Lower leg skin (tissue), 3 donors: Measurements from ENCODE around the gene MED31.

Experiments used
- POLR2A ChIP-seq, 2 donors: fragments of 450-650 bp; IDR thresholded peaks; one replicate each; pipeline ENCODE4 v1.6.1; 2016 to 2017; ENCODE audit warnings: antibody characterized with exemption in 2 of 2, mild to moderate bottlenecking in 1 of 2, moderate library complexity in 1 of 2
- TF ChIP-seq, protein P1 (sequence below), 3 donors: fragments of 450-650 bp; IDR thresholded peaks; one replicate each; pipeline ENCODE4 v1.5.1; 2016; ENCODE audit warnings: antibody characterized with exemption in 3 of 3, mild to moderate bottlenecking in 3 of 3, moderate library complexity in 2 of 3

DNA sequence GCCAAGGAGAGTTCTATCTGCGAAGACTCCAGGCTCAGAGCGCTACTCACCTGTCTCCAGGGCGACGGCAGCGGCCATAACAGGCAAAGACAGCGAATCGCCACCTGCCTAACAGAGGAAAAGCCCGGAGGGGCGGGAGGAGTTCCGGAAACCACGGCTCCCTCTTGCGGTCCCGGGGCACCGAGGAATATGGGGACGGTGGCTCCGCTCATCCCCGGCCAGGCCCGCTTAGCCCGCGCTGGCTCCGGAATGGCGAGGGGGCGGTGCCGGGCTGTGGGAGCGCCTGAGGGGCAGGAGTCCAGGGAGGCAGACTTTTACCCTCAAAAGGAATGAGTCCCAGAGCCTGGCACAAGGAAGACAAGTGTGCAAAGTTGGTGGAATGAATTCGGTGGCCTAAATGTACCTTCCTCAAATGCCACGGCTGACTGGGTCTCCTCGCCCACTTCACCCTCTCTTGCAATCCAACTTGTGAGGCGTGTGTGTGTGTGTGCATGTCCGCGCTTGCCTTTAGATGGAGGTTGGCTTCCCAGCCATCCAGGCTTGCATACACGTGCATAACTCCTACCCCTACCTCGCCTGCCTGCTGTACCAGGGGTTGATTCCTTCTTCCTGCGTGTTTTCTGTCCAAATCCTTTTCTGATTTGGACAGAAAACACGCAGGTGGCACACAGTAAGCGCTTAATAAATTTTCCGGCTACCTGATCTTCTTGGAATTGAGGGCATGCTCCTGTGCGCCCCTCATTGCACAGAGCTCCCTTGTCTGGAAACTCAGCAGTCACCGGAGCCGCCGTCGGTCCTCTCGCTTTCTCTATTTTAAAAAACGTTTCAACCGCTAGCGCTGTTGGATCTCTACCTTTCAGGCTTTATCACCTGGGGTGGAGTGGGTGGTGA, 3.7 kb upstream of the MED31 start:
- TF ChIP-seq, protein P1, sequence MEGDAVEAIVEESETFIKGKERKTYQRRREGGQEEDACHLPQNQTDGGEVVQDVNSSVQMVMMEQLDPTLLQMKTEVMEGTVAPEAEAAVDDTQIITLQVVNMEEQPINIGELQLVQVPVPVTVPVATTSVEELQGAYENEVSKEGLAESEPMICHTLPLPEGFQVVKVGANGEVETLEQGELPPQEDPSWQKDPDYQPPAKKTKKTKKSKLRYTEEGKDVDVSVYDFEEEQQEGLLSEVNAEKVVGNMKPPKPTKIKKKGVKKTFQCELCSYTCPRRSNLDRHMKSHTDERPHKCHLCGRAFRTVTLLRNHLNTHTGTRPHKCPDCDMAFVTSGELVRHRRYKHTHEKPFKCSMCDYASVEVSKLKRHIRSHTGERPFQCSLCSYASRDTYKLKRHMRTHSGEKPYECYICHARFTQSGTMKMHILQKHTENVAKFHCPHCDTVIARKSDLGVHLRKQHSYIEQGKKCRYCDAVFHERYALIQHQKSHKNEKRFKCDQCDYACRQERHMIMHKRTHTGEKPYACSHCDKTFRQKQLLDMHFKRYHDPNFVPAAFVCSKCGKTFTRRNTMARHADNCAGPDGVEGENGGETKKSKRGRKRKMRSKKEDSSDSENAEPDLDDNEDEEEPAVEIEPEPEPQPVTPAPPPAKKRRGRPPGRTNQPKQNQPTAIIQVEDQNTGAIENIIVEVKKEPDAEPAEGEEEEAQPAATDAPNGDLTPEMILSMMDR (IDR thresholded peaks at IDR 0.05), result no peak
- TF ChIP-seq POLR2A (IDR thresholded peaks at IDR 0.05), result no peak
